Measurements from ENCODE around the gene FSHR.

DNA sequence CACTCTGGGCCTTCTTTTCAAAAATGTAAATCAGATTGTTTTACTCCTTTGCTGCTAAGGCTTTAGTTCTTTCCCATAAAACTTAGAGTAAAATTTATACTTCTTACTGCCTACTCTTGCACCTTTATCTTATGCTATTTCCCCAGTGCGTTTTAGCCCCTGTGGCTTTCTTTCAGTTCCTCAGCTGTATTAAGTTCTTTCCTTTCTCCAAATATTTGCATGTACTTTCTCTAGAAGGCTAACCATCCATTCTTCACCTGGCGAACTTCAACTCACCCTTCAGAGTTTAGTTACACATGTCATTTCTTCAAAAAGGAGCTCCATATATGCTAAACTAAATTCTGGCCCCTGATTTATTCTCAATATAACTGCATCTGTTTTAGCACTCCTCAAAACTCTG, 160.7 kb downstream of the FSHR start:
- no peak for TF ChIP-seq EZH2 (IDR thresholded peaks at IDR 0.05; ENCODE audit: borderline replicate concordance, low read length)
- TF ChIP-seq, protein P1, sequence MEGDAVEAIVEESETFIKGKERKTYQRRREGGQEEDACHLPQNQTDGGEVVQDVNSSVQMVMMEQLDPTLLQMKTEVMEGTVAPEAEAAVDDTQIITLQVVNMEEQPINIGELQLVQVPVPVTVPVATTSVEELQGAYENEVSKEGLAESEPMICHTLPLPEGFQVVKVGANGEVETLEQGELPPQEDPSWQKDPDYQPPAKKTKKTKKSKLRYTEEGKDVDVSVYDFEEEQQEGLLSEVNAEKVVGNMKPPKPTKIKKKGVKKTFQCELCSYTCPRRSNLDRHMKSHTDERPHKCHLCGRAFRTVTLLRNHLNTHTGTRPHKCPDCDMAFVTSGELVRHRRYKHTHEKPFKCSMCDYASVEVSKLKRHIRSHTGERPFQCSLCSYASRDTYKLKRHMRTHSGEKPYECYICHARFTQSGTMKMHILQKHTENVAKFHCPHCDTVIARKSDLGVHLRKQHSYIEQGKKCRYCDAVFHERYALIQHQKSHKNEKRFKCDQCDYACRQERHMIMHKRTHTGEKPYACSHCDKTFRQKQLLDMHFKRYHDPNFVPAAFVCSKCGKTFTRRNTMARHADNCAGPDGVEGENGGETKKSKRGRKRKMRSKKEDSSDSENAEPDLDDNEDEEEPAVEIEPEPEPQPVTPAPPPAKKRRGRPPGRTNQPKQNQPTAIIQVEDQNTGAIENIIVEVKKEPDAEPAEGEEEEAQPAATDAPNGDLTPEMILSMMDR (IDR thresholded peaks at IDR 0.05; ENCODE audit: low read length): no peak
